ENCODE data around the gene CELSR1. TPM values are rescaled to one million over a fixed set of nuclear protein-coding genes. Genes with fewer than 3 reads are reported as not detected.

Gene CELSR1
- total RNA-seq, 1 experiment from 2014 or later: 22.6 TPM

GRCh38 chr22:46415776-46416519 is 121.5 kb downstream of the CELSR1 start:
- no peak overlapping the region for H3K4me3 Mint-ChIP-seq
- H3K27ac ChIP-seq (ENCODE audit: insufficient read length, low read depth, low read length): no peak overlapping the region

More at GRCh38 chr22:46415776-46416519, 121.5 kb downstream of the CELSR1 start:
- H3K4me1 Mint-ChIP-seq: peaks cover 6 to 10% of the 10 kb centered on the region in 2 experiments; a peak in 3 of 4 replicates
- no peak overlapping the region for H2AK5ac ChIP-seq (ENCODE audit: insufficient read length, low read length)
- H3K79me2 ChIP-seq (ENCODE audit: insufficient read depth, low read length): no peaks in the 10 kb centered on the region
- no peak overlapping the region for H2BK5ac ChIP-seq (ENCODE audit: insufficient read length, low read length)
- no peak overlapping the region for H3T11ph ChIP-seq (ENCODE audit: low read length)
- no CpG with 5 or more reads among the region's 30 CpGs for WGBS (ENCODE audit: extremely low coverage, insufficient read length, low lambda C conversion rate)
- H3K27ac Mint-ChIP-seq: peak overlapping the region in 1 of 3 experiments; percentile 55; a peak in 1 of 7 replicates
- no peak overlapping the region for H2BK120ac ChIP-seq (ENCODE audit: low read depth, low read length, poor library complexity, severe bottlenecking)
- H3K27me3 ChIP-seq (ENCODE audit: insufficient read depth, low read length): no peaks in the 10 kb centered on the region
- no peaks in the 10 kb centered on the region for H3K79me1 ChIP-seq (ENCODE audit: insufficient read depth, low read depth, low read length, poor library complexity, severe bottlenecking)
- no peak overlapping the region for H3K9ac ChIP-seq (ENCODE audit: extremely low read depth, insufficient read length, low read length)
- TF ChIP-seq, protein P1, sequence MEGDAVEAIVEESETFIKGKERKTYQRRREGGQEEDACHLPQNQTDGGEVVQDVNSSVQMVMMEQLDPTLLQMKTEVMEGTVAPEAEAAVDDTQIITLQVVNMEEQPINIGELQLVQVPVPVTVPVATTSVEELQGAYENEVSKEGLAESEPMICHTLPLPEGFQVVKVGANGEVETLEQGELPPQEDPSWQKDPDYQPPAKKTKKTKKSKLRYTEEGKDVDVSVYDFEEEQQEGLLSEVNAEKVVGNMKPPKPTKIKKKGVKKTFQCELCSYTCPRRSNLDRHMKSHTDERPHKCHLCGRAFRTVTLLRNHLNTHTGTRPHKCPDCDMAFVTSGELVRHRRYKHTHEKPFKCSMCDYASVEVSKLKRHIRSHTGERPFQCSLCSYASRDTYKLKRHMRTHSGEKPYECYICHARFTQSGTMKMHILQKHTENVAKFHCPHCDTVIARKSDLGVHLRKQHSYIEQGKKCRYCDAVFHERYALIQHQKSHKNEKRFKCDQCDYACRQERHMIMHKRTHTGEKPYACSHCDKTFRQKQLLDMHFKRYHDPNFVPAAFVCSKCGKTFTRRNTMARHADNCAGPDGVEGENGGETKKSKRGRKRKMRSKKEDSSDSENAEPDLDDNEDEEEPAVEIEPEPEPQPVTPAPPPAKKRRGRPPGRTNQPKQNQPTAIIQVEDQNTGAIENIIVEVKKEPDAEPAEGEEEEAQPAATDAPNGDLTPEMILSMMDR (conservative IDR thresholded peaks at IDR 0.05): no peak
- no peaks in the 10 kb centered on the region for H3K9me3 Mint-ChIP-seq
- no peaks in the 10 kb centered on the region for H3K9me3 ChIP-seq (ENCODE audit: control insufficient read depth, low read depth, low read length)
- H3K23ac ChIP-seq (ENCODE audit: insufficient read length, low read depth, low read length): no peak overlapping the region
- no peak overlapping the region; the same call in 1 of the 2 replicates for H3K14ac ChIP-seq (ENCODE audit: insufficient read depth, low read length)
- H4K91ac ChIP-seq (ENCODE audit: insufficient read length, low read depth, low read length): no peak overlapping the region
- H3K56ac ChIP-seq (ENCODE audit: insufficient read length, low read depth, low read length): no peak overlapping the region
- H3K4ac ChIP-seq (ENCODE audit: low read depth, low read length): no peak overlapping the region
- no peak for DNase-seq
- no peaks in the 10 kb centered on the region for H4K20me1 ChIP-seq (ENCODE audit: control insufficient read depth, insufficient read depth, insufficient read length)
- no peak overlapping the region for H2BK15ac ChIP-seq (ENCODE audit: low read depth, low read length)
- no peak overlapping the region for H4K5ac ChIP-seq (ENCODE audit: insufficient read length, low read depth, low read length)
- H2BK20ac ChIP-seq (ENCODE audit: low read depth, low read length, poor library complexity, severe bottlenecking): no peak overlapping the region
- no peaks in the 10 kb centered on the region; the same call in 1 of the 2 replicates for H3K27me3 Mint-ChIP-seq (ENCODE audit: low read depth)
- H3K18ac ChIP-seq (ENCODE audit: insufficient read length, low read depth, low read length): no peak overlapping the region
- no peaks in the 10 kb centered on the region for H3K23me2 ChIP-seq (ENCODE audit: insufficient read length, low read depth, low read length, poor library complexity, severe bottlenecking)
- peaks cover 0 to 2% (median 0%) of the 10 kb centered on the region in 3 experiments; a peak in 1 of 7 replicates for H3K36me3 Mint-ChIP-seq (ENCODE audit: insufficient read depth in 1 of 3, low read depth in 3 of 3)
- H3K4me2 ChIP-seq (ENCODE audit: insufficient read depth, insufficient read length, low read length): no peak overlapping the region
- H3K4me1 ChIP-seq (ENCODE audit: insufficient read depth, low read length): no peaks in the 10 kb centered on the region
- H4K8ac ChIP-seq (replicated peaks; ENCODE audit: insufficient read length, low read depth, low read length): no peak overlapping the region
- no peak overlapping the region for H2BK12ac ChIP-seq (ENCODE audit: insufficient read length, low read depth, low read length)
- no peak overlapping the region for H2AFZ ChIP-seq (ENCODE audit: low read length)

Measured in H9 (cell line).